ENCODE data around the gene FEN1. TPM values are rescaled to one million over a fixed set of nuclear protein-coding genes. Genes with fewer than 3 reads are reported as not detected.

The FEN1 gene
- total RNA-seq, 1 donor from 2014 or later, result 15.2 TPM

- Mint-ChIP-seq H3K27ac (ENCODE audit: unreplicated experiment) (no peak overlapping the region), H3K9me3 (ENCODE audit: unreplicated experiment) (peaks cover 15% of the 10 kb centered on the region), H3K36me3 (ENCODE audit: unreplicated experiment) (peaks cover 8% of the 10 kb centered on the region), H3K27me3 (ENCODE audit: unreplicated experiment) (peaks cover 12% of the 10 kb centered on the region), H3K4me1 (ENCODE audit: low read depth, unreplicated experiment) (peaks cover 28% of the 10 kb centered on the region), H3K4me3 (ENCODE audit: unreplicated experiment) (no peak overlapping the region)
- TF ChIP-seq, protein P1, sequence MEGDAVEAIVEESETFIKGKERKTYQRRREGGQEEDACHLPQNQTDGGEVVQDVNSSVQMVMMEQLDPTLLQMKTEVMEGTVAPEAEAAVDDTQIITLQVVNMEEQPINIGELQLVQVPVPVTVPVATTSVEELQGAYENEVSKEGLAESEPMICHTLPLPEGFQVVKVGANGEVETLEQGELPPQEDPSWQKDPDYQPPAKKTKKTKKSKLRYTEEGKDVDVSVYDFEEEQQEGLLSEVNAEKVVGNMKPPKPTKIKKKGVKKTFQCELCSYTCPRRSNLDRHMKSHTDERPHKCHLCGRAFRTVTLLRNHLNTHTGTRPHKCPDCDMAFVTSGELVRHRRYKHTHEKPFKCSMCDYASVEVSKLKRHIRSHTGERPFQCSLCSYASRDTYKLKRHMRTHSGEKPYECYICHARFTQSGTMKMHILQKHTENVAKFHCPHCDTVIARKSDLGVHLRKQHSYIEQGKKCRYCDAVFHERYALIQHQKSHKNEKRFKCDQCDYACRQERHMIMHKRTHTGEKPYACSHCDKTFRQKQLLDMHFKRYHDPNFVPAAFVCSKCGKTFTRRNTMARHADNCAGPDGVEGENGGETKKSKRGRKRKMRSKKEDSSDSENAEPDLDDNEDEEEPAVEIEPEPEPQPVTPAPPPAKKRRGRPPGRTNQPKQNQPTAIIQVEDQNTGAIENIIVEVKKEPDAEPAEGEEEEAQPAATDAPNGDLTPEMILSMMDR (IDR thresholded peaks at IDR 0.05; ENCODE audit: partially characterized antibody, unreplicated experiment), result no peak
- no peak for DNase-seq
Observed at GRCh38 chr11:61837411-61838005, 44.8 kb downstream of the FEN1 start.

- H3K36me3 Mint-ChIP-seq (ENCODE audit: unreplicated experiment), result peaks cover 8% of the 10 kb centered on the region
- H3K4me3 Mint-ChIP-seq (ENCODE audit: unreplicated experiment), result no peak overlapping the region
- H3K27ac Mint-ChIP-seq (ENCODE audit: unreplicated experiment), result no peak overlapping the region
- H3K4me1 Mint-ChIP-seq (ENCODE audit: low read depth, unreplicated experiment), result peaks cover 20% of the 10 kb centered on the region
- TF ChIP-seq, protein P1 (IDR thresholded peaks at IDR 0.05; ENCODE audit: partially characterized antibody, unreplicated experiment), result no peak
- H3K9me3 Mint-ChIP-seq (ENCODE audit: unreplicated experiment), result peaks cover 13% of the 10 kb centered on the region
- H3K27me3 Mint-ChIP-seq (ENCODE audit: unreplicated experiment), result peaks cover 12% of the 10 kb centered on the region
- no peak for DNase-seq
Observed at GRCh38 chr11:61838501-61838900, 45.8 kb downstream of the FEN1 start.

GRCh38 chr11:61838921-61839320 lies 46.2 kb downstream of the FEN1 start:
- TF ChIP-seq, protein P1 (IDR thresholded peaks at IDR 0.05; ENCODE audit: partially characterized antibody, unreplicated experiment), result no peak
- no peak overlapping the region for H3K4me3 Mint-ChIP-seq (ENCODE audit: unreplicated experiment)
- no peak overlapping the region for H3K27ac Mint-ChIP-seq (ENCODE audit: unreplicated experiment)
- no peak for DNase-seq
- H3K4me1 Mint-ChIP-seq (ENCODE audit: low read depth, unreplicated experiment), result peaks cover 16% of the 10 kb centered on the region
- peaks cover 11% of the 10 kb centered on the region for H3K27me3 Mint-ChIP-seq (ENCODE audit: unreplicated experiment)
- H3K9me3 Mint-ChIP-seq (ENCODE audit: unreplicated experiment), result peaks cover 13% of the 10 kb centered on the region
- peaks cover 8% of the 10 kb centered on the region for H3K36me3 Mint-ChIP-seq (ENCODE audit: unreplicated experiment)

DNA sequence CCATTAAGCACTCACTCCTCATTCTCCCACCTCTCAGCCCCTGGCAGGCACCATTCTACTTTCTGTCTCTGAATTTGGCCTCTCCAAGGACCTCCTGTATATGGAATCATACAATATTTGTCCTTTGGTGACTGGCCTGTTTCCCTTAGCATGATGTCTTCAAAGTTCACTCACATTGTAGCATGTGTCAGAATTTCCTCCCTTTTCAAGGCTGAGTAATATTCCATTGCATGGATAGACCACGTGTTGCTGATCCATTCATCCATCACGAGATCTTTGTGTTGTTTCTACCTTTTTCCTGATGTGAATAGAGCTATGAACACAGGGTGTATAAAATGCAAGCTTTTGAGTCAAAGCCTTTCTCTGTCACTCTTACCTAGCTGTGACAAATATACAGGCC lies 47.0 kb downstream of the FEN1 start:
- H3K9me3 Mint-ChIP-seq (ENCODE audit: unreplicated experiment), result peaks cover 13% of the 10 kb centered on the region
- TF ChIP-seq, protein P1 (IDR thresholded peaks at IDR 0.05; ENCODE audit: partially characterized antibody, unreplicated experiment), result no peak
- H3K4me3 Mint-ChIP-seq (ENCODE audit: unreplicated experiment), result no peak overlapping the region
- H3K27ac Mint-ChIP-seq (ENCODE audit: unreplicated experiment), result peak overlapping the region; percentile 19
- H3K36me3 Mint-ChIP-seq (ENCODE audit: unreplicated experiment), result peaks cover 8% of the 10 kb centered on the region
- DNase-seq, result no peak
- peaks cover 11% of the 10 kb centered on the region for H3K4me1 Mint-ChIP-seq (ENCODE audit: low read depth, unreplicated experiment)
- peaks cover 9% of the 10 kb centered on the region for H3K27me3 Mint-ChIP-seq (ENCODE audit: unreplicated experiment)

- Mint-ChIP-seq H3K27me3 (ENCODE audit: unreplicated experiment) (peaks cover 7% of the 10 kb centered on the region), H3K36me3 (ENCODE audit: unreplicated experiment) (peaks cover 8% of the 10 kb centered on the region)
Observed at GRCh38 chr11:61840371-61840770, 47.7 kb downstream of the FEN1 start.

More at GRCh38 chr11:61840371-61840770, 47.7 kb downstream of the FEN1 start:
- H3K27ac Mint-ChIP-seq (ENCODE audit: unreplicated experiment), result no peak overlapping the region
- peaks cover 16% of the 10 kb centered on the region for H3K9me3 Mint-ChIP-seq (ENCODE audit: unreplicated experiment)
- TF ChIP-seq, protein P1 (IDR thresholded peaks at IDR 0.05; ENCODE audit: partially characterized antibody, unreplicated experiment), result no peak
- no peak for DNase-seq
- peaks cover 9% of the 10 kb centered on the region for H3K4me1 Mint-ChIP-seq (ENCODE audit: low read depth, unreplicated experiment)
- no peak overlapping the region for H3K4me3 Mint-ChIP-seq (ENCODE audit: unreplicated experiment)

Data from glutamatergic neuron (in vitro differentiated cells).